Liver (tissue), 3 donors: ENCODE data around the gene UBE2D1.

Experiments used
- CTCF ChIP-seq: fragments of 150-350 bp; IDR thresholded peaks from 2 replicates; pipeline ENCODE4 v1.5.1; 2017; ENCODE audit warnings: improper control_type of control experiment, low read depth, low read length; ENCODE audit not compliant: missing input control
- FOXA1 ChIP-seq: IDR thresholded peaks from 2 replicates; pipeline ENCODE4 v1.6.1; 2016; ENCODE audit warnings: antibody characterized with exemption
- GABPA ChIP-seq, 2 donors: IDR thresholded peaks in 1 of 2; conservative IDR thresholded peaks in 1 of 2; 2 replicates each; pipeline ENCODE4 v1.6.1; 2016; ENCODE audit warnings: antibody characterized with exemption in 2 of 2, mild to moderate bottlenecking in 1 of 2, moderate library complexity in 1 of 2
- HNF4G ChIP-seq: IDR thresholded peaks from 2 replicates; pipeline ENCODE4 v1.6.1; 2016; ENCODE audit warnings: antibody characterized with exemption
- JUND ChIP-seq, 2 donors: IDR thresholded peaks; 2 replicates each; pipeline ENCODE4 v1.6.1; 2016; ENCODE audit warnings: antibody characterized with exemption in 2 of 2
- NR2F2 ChIP-seq: IDR thresholded peaks from 2 replicates; pipeline ENCODE4 v1.6.1; 2016; ENCODE audit warnings: antibody characterized with exemption
- RAD21 ChIP-seq, 2 donors: IDR thresholded peaks; 2 replicates each; pipeline ENCODE4 v1.6.1; 2016; ENCODE audit warnings: antibody characterized with exemption in 2 of 2, mild to moderate bottlenecking in 2 of 2
- SP1 ChIP-seq: IDR thresholded peaks from 2 replicates; pipeline ENCODE4 v1.6.1; 2018; ENCODE audit warnings: antibody characterized with exemption, mild to moderate bottlenecking
- YY1 ChIP-seq: IDR thresholded peaks from 2 replicates; pipeline ENCODE4 v1.6.1; 2016; ENCODE audit warnings: antibody characterized with exemption, mild to moderate bottlenecking
- ZBTB33 ChIP-seq: IDR thresholded peaks from 2 replicates; pipeline ENCODE4 v1.6.1; 2016; ENCODE audit warnings: antibody characterized with exemption
- TF ChIP-seq, protein P1 (sequence below): IDR thresholded peaks from 2 replicates; pipeline ENCODE4 v1.6.1; 2016; ENCODE audit warnings: antibody characterized with exemption, mild to moderate bottlenecking
- TF ChIP-seq, protein P2 (sequence below): IDR thresholded peaks from 2 replicates; pipeline ENCODE4 v1.6.1; 2016; ENCODE audit warnings: antibody characterized with exemption
- donor health status: healthy.
- donor health status: healthy.

- TF ChIP-seq, protein P1, sequence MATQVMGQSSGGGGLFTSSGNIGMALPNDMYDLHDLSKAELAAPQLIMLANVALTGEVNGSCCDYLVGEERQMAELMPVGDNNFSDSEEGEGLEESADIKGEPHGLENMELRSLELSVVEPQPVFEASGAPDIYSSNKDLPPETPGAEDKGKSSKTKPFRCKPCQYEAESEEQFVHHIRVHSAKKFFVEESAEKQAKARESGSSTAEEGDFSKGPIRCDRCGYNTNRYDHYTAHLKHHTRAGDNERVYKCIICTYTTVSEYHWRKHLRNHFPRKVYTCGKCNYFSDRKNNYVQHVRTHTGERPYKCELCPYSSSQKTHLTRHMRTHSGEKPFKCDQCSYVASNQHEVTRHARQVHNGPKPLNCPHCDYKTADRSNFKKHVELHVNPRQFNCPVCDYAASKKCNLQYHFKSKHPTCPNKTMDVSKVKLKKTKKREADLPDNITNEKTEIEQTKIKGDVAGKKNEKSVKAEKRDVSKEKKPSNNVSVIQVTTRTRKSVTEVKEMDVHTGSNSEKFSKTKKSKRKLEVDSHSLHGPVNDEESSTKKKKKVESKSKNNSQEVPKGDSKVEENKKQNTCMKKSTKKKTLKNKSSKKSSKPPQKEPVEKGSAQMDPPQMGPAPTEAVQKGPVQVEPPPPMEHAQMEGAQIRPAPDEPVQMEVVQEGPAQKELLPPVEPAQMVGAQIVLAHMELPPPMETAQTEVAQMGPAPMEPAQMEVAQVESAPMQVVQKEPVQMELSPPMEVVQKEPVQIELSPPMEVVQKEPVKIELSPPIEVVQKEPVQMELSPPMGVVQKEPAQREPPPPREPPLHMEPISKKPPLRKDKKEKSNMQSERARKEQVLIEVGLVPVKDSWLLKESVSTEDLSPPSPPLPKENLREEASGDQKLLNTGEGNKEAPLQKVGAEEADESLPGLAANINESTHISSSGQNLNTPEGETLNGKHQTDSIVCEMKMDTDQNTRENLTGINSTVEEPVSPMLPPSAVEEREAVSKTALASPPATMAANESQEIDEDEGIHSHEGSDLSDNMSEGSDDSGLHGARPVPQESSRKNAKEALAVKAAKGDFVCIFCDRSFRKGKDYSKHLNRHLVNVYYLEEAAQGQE: no peak
- no peak for TF ChIP-seq CTCF
- no peak for TF ChIP-seq GABPA (IDR thresholded peaks at IDR 0.05 in 1 of 2, conservative IDR thresholded peaks at IDR 0.05 in 1 of 2)
- no peak for TF ChIP-seq RAD21 (IDR thresholded peaks at IDR 0.05)
- no peak for TF ChIP-seq ZBTB33
- TF ChIP-seq NR2F2: no peak
- TF ChIP-seq SP1: no peak
- TF ChIP-seq, protein P2, sequence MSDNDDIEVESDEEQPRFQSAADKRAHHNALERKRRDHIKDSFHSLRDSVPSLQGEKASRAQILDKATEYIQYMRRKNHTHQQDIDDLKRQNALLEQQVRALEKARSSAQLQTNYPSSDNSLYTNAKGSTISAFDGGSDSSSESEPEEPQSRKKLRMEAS: no peak
- no peak for TF ChIP-seq JUND (IDR thresholded peaks at IDR 0.05)
- no peak for TF ChIP-seq YY1
- TF ChIP-seq FOXA1: no peak
- no peak for TF ChIP-seq HNF4G
These were observed 24.7 kb downstream of the UBE2D1 start for GRCh38 chr10:58359541-58359940.
